Prostate gland (tissue), 2 donors: Measurements from ENCODE around the gene RIC8B. TPM values are rescaled to one million over a fixed set of nuclear protein-coding genes. Genes with fewer than 3 reads are reported as not detected.

ENCODE experiments used
- DNase-seq: peaks from one replicate; pipeline ENCODE4 v3.0.0-alpha.2; 2019; ENCODE audit warnings: low spot score
- H3K27ac ChIP-seq, 2 donors: fragments of 200-600 bp; sonication (generic); 2 replicates each; pipeline ENCODE4 v1.5.1; 2017 to 2019
- H3K27me3 ChIP-seq: fragments of 200-600 bp; sonication (generic); replicated peaks from 2 replicates; pipeline ENCODE4 v1.5.1; 2019; ENCODE audit not compliant: insufficient read depth
- H3K36me3 ChIP-seq, 2 donors: fragments of 200-600 bp; sonication (generic); 1 replicate in 1 of 2; 2 replicates in 1 of 2; pipeline versions ENCODE4 v1.5.1 to v1.8.1; 2017 to 2019
- H3K4me1 ChIP-seq: fragments of 200-600 bp; sonication (generic); replicated peaks from 2 replicates; pipeline ENCODE4 v1.5.1; 2019
- H3K4me3 ChIP-seq, 2 donors: fragments of 200-600 bp; sonication (generic); 2 replicates each; pipeline ENCODE4 v1.5.1; 2017 to 2019
- H3K9me3 ChIP-seq: fragments of 200-600 bp; sonication (generic); 2 replicates; pipeline ENCODE4 v1.5.1; 2017
- POLR2A ChIP-seq: fragments of 450-650 bp; IDR thresholded peaks from one replicate; pipeline ENCODE4 v1.6.1; 2016; ENCODE audit warnings: antibody characterized with exemption, mild to moderate bottlenecking
- POLR2AphosphoS5 ChIP-seq: sonication (generic); formaldehyde crosslinking; IDR thresholded peaks from one replicate; pipeline ENCODE4 v1.6.1; 2017; ENCODE audit warnings: antibody characterized with exemption
- WGBS: methylation state at CpG from one replicate; pipeline ENCODE4 v1.1.5; 2018; 5-methylcytosine and 5-hydroxymethylcytosine counted together
- intact Hi-C: fragments of 100-400 bp; cut with DNase I; formaldehyde crosslinking; loops from one replicate; pipeline ENCODE4 v1.14.2; 2022
- total RNA-seq, 2 donors: library from RNA; depleted of rRNA; stranded (reverse); fragments of >200 nt; gene quantifications; one replicate each; pipeline ENCODE4 v1.1.0, GENCODE V29; 2016
- TF ChIP-seq, protein P1 (sequence below), 4 experiments: fragments of 200-600 bp in 2 of 4; fragments of 450-650 bp in 2 of 4; sonication (generic) in 2 of 4; IDR thresholded peaks; 1 replicate in 3 of 4; 2 replicates in 1 of 4; pipeline ENCODE4 v1.5.1; 2016 to 2019; ENCODE audit warnings: antibody characterized with exemption in 4 of 4, mild to moderate bottlenecking in 2 of 4, moderate library complexity in 2 of 4

RIC8B gene
- total RNA-seq, 2 donors from 2014 or later, result 9.2 to 12.4 TPM

DNA sequence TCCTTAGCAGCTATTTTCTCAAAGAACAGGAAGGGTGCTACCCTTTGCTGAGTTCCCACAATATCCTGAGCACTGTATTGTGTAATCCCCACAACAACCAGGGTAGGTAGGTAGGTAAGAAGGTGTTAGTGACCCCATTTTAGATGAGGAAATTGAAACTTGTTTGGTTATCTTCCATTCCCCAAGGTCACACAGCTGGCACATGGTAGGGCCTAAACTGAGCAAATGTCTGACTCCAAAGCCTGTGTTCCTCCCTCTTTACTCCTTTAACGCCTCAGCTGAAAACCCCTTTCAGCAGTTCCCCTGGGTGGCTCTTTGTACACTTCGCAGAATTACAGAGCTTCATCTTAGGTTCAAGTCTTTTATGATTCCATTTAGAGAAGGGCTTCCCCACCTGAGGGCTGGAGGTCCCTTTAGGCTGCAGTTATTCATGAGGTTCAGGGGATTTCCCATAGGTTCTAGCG lies 26.5 kb upstream of the RIC8B start:
- Histone ChIP-seq H3K9me3 (no peaks in the 10 kb centered on the region), H3K27me3 (no peaks in the 10 kb centered on the region), H3K36me3 (no peaks in the 10 kb centered on the region), H3K4me3 (no peak overlapping the region), H3K4me1 (no peaks in the 10 kb centered on the region), H3K27ac (no peak overlapping the region)
- 84% methylated on average over 3 of the region's 3 CpGs for WGBS
- intact Hi-C loops, result no loop called here
- TF ChIP-seq POLR2AphosphoS5, result no peak
- TF ChIP-seq, protein P1, sequence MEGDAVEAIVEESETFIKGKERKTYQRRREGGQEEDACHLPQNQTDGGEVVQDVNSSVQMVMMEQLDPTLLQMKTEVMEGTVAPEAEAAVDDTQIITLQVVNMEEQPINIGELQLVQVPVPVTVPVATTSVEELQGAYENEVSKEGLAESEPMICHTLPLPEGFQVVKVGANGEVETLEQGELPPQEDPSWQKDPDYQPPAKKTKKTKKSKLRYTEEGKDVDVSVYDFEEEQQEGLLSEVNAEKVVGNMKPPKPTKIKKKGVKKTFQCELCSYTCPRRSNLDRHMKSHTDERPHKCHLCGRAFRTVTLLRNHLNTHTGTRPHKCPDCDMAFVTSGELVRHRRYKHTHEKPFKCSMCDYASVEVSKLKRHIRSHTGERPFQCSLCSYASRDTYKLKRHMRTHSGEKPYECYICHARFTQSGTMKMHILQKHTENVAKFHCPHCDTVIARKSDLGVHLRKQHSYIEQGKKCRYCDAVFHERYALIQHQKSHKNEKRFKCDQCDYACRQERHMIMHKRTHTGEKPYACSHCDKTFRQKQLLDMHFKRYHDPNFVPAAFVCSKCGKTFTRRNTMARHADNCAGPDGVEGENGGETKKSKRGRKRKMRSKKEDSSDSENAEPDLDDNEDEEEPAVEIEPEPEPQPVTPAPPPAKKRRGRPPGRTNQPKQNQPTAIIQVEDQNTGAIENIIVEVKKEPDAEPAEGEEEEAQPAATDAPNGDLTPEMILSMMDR (IDR thresholded peaks at IDR 0.05), result no peak
- TF ChIP-seq POLR2A, result no peak
- DNase-seq, result no peak

- no peak for DNase-seq
- 83% methylated on average over 3 of the region's 3 CpGs for WGBS
- H3K27me3 ChIP-seq, result no peaks in the 10 kb centered on the region
- TF ChIP-seq, protein P1 (IDR thresholded peaks at IDR 0.05), result no peak
- TF ChIP-seq POLR2AphosphoS5 (no peak), POLR2A (no peak)
- intact Hi-C loops, result no loop called here
- H3K36me3 ChIP-seq, result no peaks in the 10 kb centered on the region
- H3K4me1 ChIP-seq, result no peaks in the 10 kb centered on the region
- no peaks in the 10 kb centered on the region for H3K9me3 ChIP-seq
- H3K4me3 ChIP-seq, result no peak overlapping the region
- H3K27ac ChIP-seq, result no peak overlapping the region
Observed at GRCh38 chr12:106750524-106750923, 24.0 kb upstream of the RIC8B start.

GRCh38 chr12:106753526-106753925 lies 21.0 kb upstream of the RIC8B start:
- Histone ChIP-seq H3K36me3 (no peaks in the 10 kb centered on the region), H3K4me3 (no peak overlapping the region), H3K4me1 (no peaks in the 10 kb centered on the region), H3K9me3 (no peaks in the 10 kb centered on the region), H3K27ac (no peak overlapping the region), H3K27me3 (no peaks in the 10 kb centered on the region)
- no peak for DNase-seq
- WGBS, result 81% methylated on average over 7 of the region's 7 CpGs
- intact Hi-C loops, result no loop called here
- TF ChIP-seq POLR2A (no peak), POLR2AphosphoS5 (no peak)
- TF ChIP-seq, protein P1 (IDR thresholded peaks at IDR 0.05), result no peak

DNA sequence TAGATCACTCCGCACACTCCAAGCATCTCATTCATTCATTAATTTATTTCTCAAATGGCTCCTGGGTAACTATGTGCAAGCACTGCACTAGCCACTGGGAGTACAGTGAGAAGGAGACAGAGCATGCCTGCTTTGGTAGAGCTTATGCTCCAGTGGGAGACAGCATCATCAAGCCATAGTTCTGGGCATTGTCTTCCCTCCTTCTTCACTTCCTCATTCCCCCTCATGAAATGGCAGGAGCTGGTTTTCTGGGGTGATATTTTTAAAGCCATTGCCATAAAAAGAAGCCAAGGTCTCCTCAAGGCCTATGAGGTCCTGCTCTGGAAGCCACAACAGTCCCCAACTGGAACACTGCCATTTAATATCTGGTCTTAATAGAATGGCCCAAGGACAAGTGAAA lies 20.2 kb upstream of the RIC8B start:
- H3K36me3 ChIP-seq, result no peaks in the 10 kb centered on the region
- no peaks in the 10 kb centered on the region for H3K27me3 ChIP-seq
- no peaks in the 10 kb centered on the region for H3K9me3 ChIP-seq
- intact Hi-C loops, result no loop called here
- TF ChIP-seq POLR2AphosphoS5, result no peak
- TF ChIP-seq POLR2A, result no peak
- TF ChIP-seq, protein P1 (IDR thresholded peaks at IDR 0.05), result no peak
- H3K4me3 ChIP-seq, result no peak overlapping the region
- no peak overlapping the region for H3K27ac ChIP-seq
- WGBS, result 88% methylated on average over 1 of the region's 1 CpG
- no peaks in the 10 kb centered on the region for H3K4me1 ChIP-seq
- DNase-seq, result no peak

DNA sequence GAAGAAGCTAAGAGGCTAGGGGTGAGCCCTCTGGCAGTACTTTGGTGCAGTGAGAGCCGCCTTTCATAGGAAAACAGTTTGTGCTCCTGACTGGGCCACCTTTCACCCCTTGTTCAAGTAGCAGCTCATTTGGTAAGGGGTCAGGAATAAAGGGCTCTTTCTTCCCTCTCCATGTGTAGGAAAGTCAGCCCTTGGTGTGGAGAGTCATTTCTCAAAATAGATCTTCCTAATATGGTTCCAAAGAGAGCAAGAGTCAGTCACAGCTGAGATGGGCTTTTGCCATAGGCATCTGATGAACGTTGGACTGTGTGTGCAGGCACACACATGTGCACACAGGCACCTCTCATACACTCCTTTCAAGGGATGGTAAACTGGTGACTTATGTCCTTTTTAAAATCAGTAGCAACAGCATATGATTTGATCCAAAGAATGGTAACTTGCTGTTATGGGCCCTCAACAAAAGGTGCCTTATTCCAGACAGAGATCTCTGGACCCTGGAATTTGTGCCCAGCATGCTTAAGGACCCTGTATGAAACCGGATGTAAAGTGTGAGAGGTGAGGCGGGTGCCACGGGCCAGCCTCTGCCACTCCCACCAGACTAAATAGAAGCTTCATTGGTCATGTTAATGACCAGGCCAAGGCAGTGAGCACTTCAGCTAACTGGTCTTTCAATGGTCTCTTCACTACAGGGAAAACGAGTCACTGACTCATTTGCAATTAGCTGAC lies 16.7 kb upstream of the RIC8B start:
- intact Hi-C loops, result no loop called here
- no peak for DNase-seq
- Histone ChIP-seq H3K9me3 (no peaks in the 10 kb centered on the region), H3K27me3 (no peaks in the 10 kb centered on the region), H3K36me3 (no peaks in the 10 kb centered on the region), H3K4me3 (no peak overlapping the region), H3K4me1 (no peaks in the 10 kb centered on the region), H3K27ac (no peak overlapping the region)
- TF ChIP-seq, protein P1 (IDR thresholded peaks at IDR 0.05), result no peak
- TF ChIP-seq POLR2AphosphoS5, result no peak
- TF ChIP-seq POLR2A, result no peak
- 73% methylated on average over 6 of the region's 6 CpGs for WGBS
